Measurements from ENCODE around the gene MTF1.
A peak's percentile ranks its signal among the peaks of the same experiment; 100 is the strongest.

DNA sequence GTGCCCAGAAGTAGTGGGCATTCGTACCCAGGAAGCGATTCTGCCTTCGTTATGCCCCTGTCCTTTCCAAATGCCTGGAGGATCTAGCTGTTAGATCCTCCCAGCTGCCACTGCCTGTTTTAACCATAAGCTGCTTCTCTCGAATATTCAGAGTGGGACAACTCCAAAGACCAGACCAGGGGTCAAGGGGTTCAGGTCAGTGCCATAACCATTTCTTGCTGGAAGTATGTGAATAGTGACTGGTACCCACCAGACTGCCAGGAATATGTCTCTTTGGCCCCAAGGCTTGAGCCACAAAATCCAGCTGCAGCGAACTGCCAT is 914 bp upstream of the MTF1 start:
- TF ChIP-seq POLR2A (IDR thresholded peaks at IDR 0.05; ENCODE audit: low read depth) = no peak
- TF ChIP-seq, protein P1, sequence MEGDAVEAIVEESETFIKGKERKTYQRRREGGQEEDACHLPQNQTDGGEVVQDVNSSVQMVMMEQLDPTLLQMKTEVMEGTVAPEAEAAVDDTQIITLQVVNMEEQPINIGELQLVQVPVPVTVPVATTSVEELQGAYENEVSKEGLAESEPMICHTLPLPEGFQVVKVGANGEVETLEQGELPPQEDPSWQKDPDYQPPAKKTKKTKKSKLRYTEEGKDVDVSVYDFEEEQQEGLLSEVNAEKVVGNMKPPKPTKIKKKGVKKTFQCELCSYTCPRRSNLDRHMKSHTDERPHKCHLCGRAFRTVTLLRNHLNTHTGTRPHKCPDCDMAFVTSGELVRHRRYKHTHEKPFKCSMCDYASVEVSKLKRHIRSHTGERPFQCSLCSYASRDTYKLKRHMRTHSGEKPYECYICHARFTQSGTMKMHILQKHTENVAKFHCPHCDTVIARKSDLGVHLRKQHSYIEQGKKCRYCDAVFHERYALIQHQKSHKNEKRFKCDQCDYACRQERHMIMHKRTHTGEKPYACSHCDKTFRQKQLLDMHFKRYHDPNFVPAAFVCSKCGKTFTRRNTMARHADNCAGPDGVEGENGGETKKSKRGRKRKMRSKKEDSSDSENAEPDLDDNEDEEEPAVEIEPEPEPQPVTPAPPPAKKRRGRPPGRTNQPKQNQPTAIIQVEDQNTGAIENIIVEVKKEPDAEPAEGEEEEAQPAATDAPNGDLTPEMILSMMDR (IDR thresholded peaks at IDR 0.05) = peak in 1 of 3 experiments; percentile 2
- TF ChIP-seq POLR2AphosphoS5 (IDR thresholded peaks at IDR 0.05) = no peak
- TF ChIP-seq EP300 (IDR thresholded peaks at IDR 0.05) = no peak

Measured in esophagus muscularis mucosa (tissue), 4 donors.